Right cardiac atrium (tissue), 5 donors: ENCODE measurements around the gene SLC7A9. TPM values are rescaled to one million over a fixed set of nuclear protein-coding genes. Genes with fewer than 3 reads are reported as not detected.
"Not testable (repeated sequence)": the region's sequence is repeated elsewhere in the genome, so short reads cannot be mapped to it uniquely, and the experiment has no call there.

Source experiments
- ATAC-seq, 2 donors: fragments of 200-7000 bp; cut with Tn5 transposase; one replicate each; pipeline versions ENCODE4 v1.8.0 to v1.9.1; 2020; ENCODE audit warnings: moderate library complexity in 2 of 2, mild to moderate bottlenecking in 1 of 2
- DNase-seq, 3 donors: peaks; one replicate each; pipeline ENCODE4 v3.0.0-alpha.2; 2020
- H3K27ac ChIP-seq: one replicate; pipeline ENCODE4 v1.5.1; 2013; ENCODE audit warnings: mild to moderate bottlenecking, low read length, control low read depth, moderate library complexity
- H3K27me3 ChIP-seq: one replicate; pipeline ENCODE4 v1.6.1; 2013; ENCODE audit not compliant: control insufficient read depth, insufficient read depth
- H3K4me1 ChIP-seq: one replicate; pipeline ENCODE4 v1.6.1; 2013; ENCODE audit warnings: low read length; ENCODE audit not compliant: control insufficient read depth, insufficient read depth
- H3K4me3 ChIP-seq: one replicate; pipeline ENCODE4 v1.5.1; 2013; ENCODE audit warnings: low read length, control low read depth
- H3K9me3 ChIP-seq: one replicate; pipeline ENCODE4 v1.6.1; 2013; ENCODE audit warnings: low read length; ENCODE audit not compliant: control insufficient read depth
- WGBS: extraction: QIAGEN DNeasy Blood & Tissue Kit; methylation state at CpG from one replicate; pipeline ENCODE4 v1.1.7; 2013; 5-methylcytosine and 5-hydroxymethylcytosine counted together
- intact Hi-C, 4 donors: fragments of 100-400 bp; cut with DNase I; formaldehyde crosslinking; loops; one replicate each; pipeline versions ENCODE4 v1.11.0 to v1.14.0; 2022 to 2023
- polyA plus RNA-seq: library from polyadenylated mRNA; stranded (reverse); fragments of 200-250 nt; gene quantifications from one replicate; pipeline ENCODE4 v1.2.3, GENCODE V29; 2013
- total RNA-seq, 4 donors: library from RNA; stranded (reverse); fragmentation: NEBNext Ultra II Directional; extraction: Animal tissue kit (Norgen Biotek cat#: 25700); gene quantifications; one replicate each; pipeline ENCODE4 v1.2.1, GENCODE V29; 2021
- donor health status: healthy with polysubstance abuse.
- donor health status: DM: no; HTN: yes; CAD: no.
- donor health status: DM: no; HTN: no; CAD: no.
- donor health status: DM: no; HTN: yes; CAD: no; lungs with severe emphysema.
- donor health status: DM: yes; HTN: yes; CAD: no.

Gene SLC7A9
- total and polyA plus RNA-seq, 5 donors: 0.18 TPM; not detected in 3

GRCh38 chr19:32862173-32862572 lies 7.4 kb downstream of the SLC7A9 start:
- intact Hi-C loops: no loop called here

DNA sequence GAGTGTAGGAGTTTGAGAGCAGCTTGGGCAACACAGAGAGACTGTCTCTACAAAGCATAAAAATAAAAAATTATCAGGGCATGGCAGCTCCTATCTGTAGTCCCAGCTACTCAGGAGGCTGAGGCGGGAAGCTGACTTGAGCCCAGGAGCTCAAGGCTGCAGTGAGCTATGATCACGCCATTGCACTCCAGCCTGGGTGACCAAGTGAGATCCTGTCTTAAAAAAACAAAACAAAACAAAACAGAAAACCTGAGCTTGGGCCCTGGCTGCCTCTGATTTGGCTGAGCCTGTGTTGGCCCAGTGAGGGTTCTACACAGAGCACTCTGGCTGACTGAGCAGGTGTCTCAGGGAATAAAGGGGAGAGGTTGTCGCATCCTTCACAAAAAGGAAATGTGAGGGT lies 8.0 kb downstream of the SLC7A9 start:
- Histone ChIP-seq H3K27ac (no peak overlapping the region), H3K4me3 (no peak overlapping the region), H3K4me1 (no peaks in the 10 kb centered on the region), H3K9me3 (no peaks in the 10 kb centered on the region), H3K27me3 (no peaks in the 10 kb centered on the region)
- DNase-seq: no peak
- WGBS: 96% methylated on average over 3 of the region's 3 CpGs
- intact Hi-C loops: no loop called here
- ATAC-seq: no peak

More at GRCh38 chr19:32862173-32862572, 7.4 kb downstream of the SLC7A9 start:
- 88% methylated on average over 19 of the region's 19 CpGs for WGBS
- Histone ChIP-seq H3K9me3 (no peaks in the 10 kb centered on the region), H3K4me3 (no peak overlapping the region), H3K27me3 (no peaks in the 10 kb centered on the region), H3K27ac (no peak overlapping the region), H3K4me1 (no peaks in the 10 kb centered on the region)
- no peak for ATAC-seq
- DNase-seq: no peak

- Histone ChIP-seq H3K4me1 (no peaks in the 10 kb centered on the region), H3K27me3 (no peaks in the 10 kb centered on the region), H3K27ac (no peak overlapping the region), H3K9me3 (no peaks in the 10 kb centered on the region), H3K4me3 (no peak overlapping the region)
- ATAC-seq (no peak), DNase-seq (no peak)
- WGBS: 92% methylated on average over 19 of the region's 19 CpGs
- intact Hi-C loops: no loop called here
These were observed 10.0 kb downstream of the SLC7A9 start for GRCh38 chr19:32859591-32859990.

GRCh38 chr19:32858559-32858958 lies 11.0 kb downstream of the SLC7A9 start:
- 93% methylated on average over 10 of the region's 10 CpGs for WGBS

DNA sequence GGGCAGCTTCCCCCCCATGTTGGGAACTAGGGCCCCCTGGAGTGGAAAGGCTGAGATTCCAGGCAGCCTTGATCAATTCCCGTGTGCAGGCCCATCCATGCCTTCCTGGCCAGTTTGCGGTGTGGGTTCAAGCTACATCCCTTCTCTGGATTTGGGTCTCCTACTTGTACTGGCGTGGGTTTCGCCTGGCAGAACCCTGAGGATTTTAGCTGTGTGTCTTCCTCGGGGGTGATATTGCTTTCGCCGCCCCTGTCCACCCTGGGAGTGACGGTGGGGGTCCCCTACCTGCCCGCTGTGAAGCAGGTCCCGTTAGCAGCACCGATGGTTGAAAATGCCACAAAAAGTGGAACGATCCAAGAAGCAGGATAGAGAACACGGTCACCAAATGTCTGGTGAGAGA lies 11.4 kb downstream of the SLC7A9 start:
- 89% methylated on average over 13 of the region's 13 CpGs for WGBS
- Histone ChIP-seq H3K9me3 (no peaks in the 10 kb centered on the region), H3K4me3 (no peak overlapping the region), H3K4me1 (no peaks in the 10 kb centered on the region), H3K27me3 (no peaks in the 10 kb centered on the region), H3K27ac (no peak overlapping the region)
- ATAC-seq (no peak), DNase-seq (no peak)
- intact Hi-C loops: no loop called here

More at GRCh38 chr19:32858559-32858958, 11.0 kb downstream of the SLC7A9 start:
- ATAC-seq (no peak), DNase-seq (no peak)
- intact Hi-C loops: no loop called here
- no peak overlapping the region for H3K4me3 ChIP-seq
- H3K27ac ChIP-seq: no peak overlapping the region
- H3K4me1 ChIP-seq: no peaks in the 10 kb centered on the region
- H3K9me3 ChIP-seq: no peaks in the 10 kb centered on the region
- no peaks in the 10 kb centered on the region for H3K27me3 ChIP-seq

GRCh38 chr19:32857584-32857983 lies 12.0 kb downstream of the SLC7A9 start:
- no peak for ATAC-seq

DNA sequence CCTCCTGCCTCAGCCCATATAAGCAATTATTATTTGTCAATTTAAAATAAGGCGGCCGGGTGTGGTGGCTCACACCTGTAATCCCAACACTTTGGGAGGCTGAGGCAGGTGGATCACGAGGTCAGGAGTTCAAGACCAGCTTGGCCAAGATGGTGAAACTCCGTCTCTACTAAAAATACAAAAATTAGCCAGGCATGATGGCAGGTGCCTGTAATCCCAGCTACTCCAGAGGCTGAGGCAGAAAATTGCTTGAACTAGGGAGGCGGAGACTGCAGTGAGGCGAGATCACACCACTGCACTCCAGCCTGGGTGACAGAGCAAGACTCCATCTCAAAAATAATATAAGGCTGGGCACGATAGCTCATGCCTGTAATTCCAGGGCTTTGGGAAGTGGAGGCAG lies 12.7 kb downstream of the SLC7A9 start:
- H3K4me3 ChIP-seq, H3K27ac ChIP-seq, intact Hi-C loops, DNase-seq, H3K4me1 ChIP-seq, ATAC-seq, H3K9me3 ChIP-seq, H3K27me3 ChIP-seq: not testable (repeated sequence)
- WGBS: 94% methylated on average over 7 of the region's 7 CpGs

More at GRCh38 chr19:32857584-32857983, 12.0 kb downstream of the SLC7A9 start:
- H3K4me1 ChIP-seq: no peaks in the 10 kb centered on the region
- no peak for DNase-seq
- no peak overlapping the region for H3K4me3 ChIP-seq
- H3K27ac ChIP-seq: no peak overlapping the region
- H3K9me3 ChIP-seq: no peaks in the 10 kb centered on the region
- H3K27me3 ChIP-seq: no peaks in the 10 kb centered on the region
- intact Hi-C loops: no loop called here
- 90% methylated on average over 5 of the region's 5 CpGs for WGBS

- intact Hi-C loops: no loop called here
- no peaks in the 10 kb centered on the region for H3K27me3 ChIP-seq
- H3K27ac ChIP-seq: no peak overlapping the region
- H3K4me3 ChIP-seq: no peak overlapping the region
- no peaks in the 10 kb centered on the region for H3K9me3 ChIP-seq
- DNase-seq: no peak
- ATAC-seq: no peak
- H3K4me1 ChIP-seq: no peaks in the 10 kb centered on the region
- WGBS: 90% methylated on average over 6 of the region's 6 CpGs
These were observed 17.4 kb downstream of the SLC7A9 start for GRCh38 chr19:32852216-32852615.

GRCh38 chr19:32848035-32848434 lies 21.5 kb downstream of the SLC7A9 start:
- DNase-seq, H3K9me3 ChIP-seq, H3K4me3 ChIP-seq, ATAC-seq, H3K4me1 ChIP-seq, intact Hi-C loops, H3K27ac ChIP-seq, H3K27me3 ChIP-seq: not testable (repeated sequence)
- WGBS: no CpG with 5 or more reads among the region's 2 CpGs

GRCh38 chr19:32843716-32844245 lies 25.8 kb downstream of the SLC7A9 start:
- DNase-seq: no peak
- Histone ChIP-seq H3K4me3 (no peak overlapping the region), H3K4me1 (no peaks in the 10 kb centered on the region), H3K27me3 (no peaks in the 10 kb centered on the region), H3K27ac (no peak overlapping the region), H3K9me3 (no peaks in the 10 kb centered on the region)
- no peak for ATAC-seq
- WGBS: 94% methylated on average over 19 of the region's 19 CpGs
- intact Hi-C loops: no loop called here

GRCh38 chr19:32842061-32842460 lies 27.5 kb downstream of the SLC7A9 start:
- Histone ChIP-seq H3K4me1 (no peaks in the 10 kb centered on the region), H3K4me3 (no peak overlapping the region), H3K9me3 (no peaks in the 10 kb centered on the region), H3K27ac (no peak overlapping the region), H3K27me3 (no peaks in the 10 kb centered on the region)
- ATAC-seq (no peak), DNase-seq (no peak)
- 87% methylated on average over 8 of the region's 8 CpGs for WGBS
- intact Hi-C loops: no loop called here

GRCh38 chr19:32837531-32837930 lies 32.0 kb downstream of the SLC7A9 start:
- 73% methylated on average over 7 of the region's 7 CpGs for WGBS
- Histone ChIP-seq H3K4me1 (no peaks in the 10 kb centered on the region), H3K27ac (no peak overlapping the region), H3K27me3 (no peaks in the 10 kb centered on the region), H3K9me3 (no peaks in the 10 kb centered on the region), H3K4me3 (no peak overlapping the region)
- DNase-seq: no peak
- ATAC-seq: no peak
- intact Hi-C loops: no loop called here
